H1 (cell line): ENCODE measurements around the gene CFP. TPM values are rescaled to one million over a fixed set of nuclear protein-coding genes. Genes with fewer than 3 reads are reported as not detected.

Experiments
- CTCF ChIA-PET: fragments of 300-600 bp; sonication (Branson Sonifier 250); formaldehyde crosslinking; loops from one replicate; lab custom pipeline; 2021; ENCODE audit not compliant: partially characterized antibody; lab: Charles Lee
- POLR2A ChIA-PET: fragments of 300-600 bp; sonication (Branson Sonifier 250); formaldehyde crosslinking; loops from one replicate; lab custom pipeline; 2021; ENCODE audit warnings: inconsistent platforms; ENCODE audit not compliant: partially characterized antibody; lab: Charles Lee
- DNase-seq, 2 experiments: peaks; one replicate each; pipeline versions ENCODE4 v3.0.0 to v3.0.0-alpha.2; 2010 to 2022; ENCODE audit warnings: low spot score in 2 of 2, low read depth in 1 of 2, mixed read lengths in 1 of 2
- FAIRE-seq: peaks from 2 replicates; lab custom pipeline; 2011; peaks lifted over from hg19 to GRCh38; lab: Jason Lieb, UNC
- H2AFZ ChIP-seq: 2 replicates; pipeline ENCODE4 v1.8.1; 2012; ENCODE audit warnings: low read length, inconsistent platforms
- H2AK5ac ChIP-seq: 2 replicates; pipeline ENCODE4 v1.6.1; 2013; ENCODE audit warnings: low read depth, low read length
- H2BK120ac ChIP-seq: replicated peaks from 2 replicates; pipeline ENCODE3; 2013; ENCODE audit warnings: low read depth, low read length, inconsistent platforms
- H2BK12ac ChIP-seq: 2 replicates; pipeline ENCODE4 v1.6.1; 2013; ENCODE audit warnings: low read depth, low read length
- H2BK15ac ChIP-seq: 2 replicates; pipeline ENCODE4 v1.6.1; 2013; ENCODE audit warnings: low read length
- H2BK20ac ChIP-seq: 2 replicates; pipeline ENCODE4 v1.6.1; 2013; ENCODE audit warnings: low read length
- H2BK5ac ChIP-seq: 2 replicates; pipeline ENCODE4 v1.6.1; 2013; ENCODE audit warnings: low read depth, low read length
- H3K14ac ChIP-seq: 2 replicates; pipeline ENCODE4 v1.6.1; 2013; ENCODE audit warnings: inconsistent platforms; ENCODE audit not compliant: insufficient read length
- H3K18ac ChIP-seq: 2 replicates; pipeline ENCODE4 v1.6.1; 2013; ENCODE audit warnings: low read length; ENCODE audit errors: extremely low read depth
- H3K23ac ChIP-seq: 2 replicates; pipeline ENCODE4 v1.6.1; 2013; ENCODE audit warnings: inconsistent platforms; ENCODE audit not compliant: insufficient read length
- H3K23me2 ChIP-seq: 2 replicates; pipeline ENCODE4 v1.6.1; 2013; ENCODE audit warnings: low read depth, low read length
- H3K27ac ChIP-seq: 2 replicates; pipeline ENCODE4 v1.6.1; 2011; ENCODE audit warnings: low read depth, low read length, inconsistent platforms
- H3K27me3 ChIP-seq, 4 experiments: replicated peaks in 1 of 4; 1 replicate in 1 of 4; 2 replicates in 3 of 4; pipeline versions ENCODE4 v1.6.1 to v1.8.1; 2011 to 2013; ENCODE audit warnings: low read length in 3 of 4, mild to moderate bottlenecking in 3 of 4, inconsistent platforms in 2 of 4, mixed read lengths in 2 of 4, moderate library complexity in 1 of 4; ENCODE audit not compliant: control insufficient read depth in 3 of 4, insufficient read depth in 3 of 4; ENCODE audit errors: extremely low read depth in 1 of 4
- H3K36me3 ChIP-seq, 4 experiments: 2 replicates each; pipeline versions ENCODE4 v1.6.1 to v1.8.1; 2011 to 2013; ENCODE audit warnings: mild to moderate bottlenecking in 4 of 4, low read length in 3 of 4, moderate library complexity in 2 of 4, control low read depth in 1 of 4, inconsistent platforms in 1 of 4; ENCODE audit not compliant: insufficient read depth in 4 of 4, control insufficient read depth in 2 of 4
- H3K4ac ChIP-seq: replicated peaks from 2 replicates; pipeline ENCODE3; 2013; ENCODE audit warnings: low read length, low read depth, mixed read lengths, inconsistent platforms; ENCODE audit not compliant: insufficient read length
- H3K4me1 ChIP-seq, 4 experiments: replicated peaks in 1 of 4; 1 replicate in 1 of 4; 2 replicates in 3 of 4; pipeline versions ENCODE4 v1.6.1 to v1.8.1; 2011 to 2013; ENCODE audit warnings: low read length in 3 of 4, inconsistent platforms in 2 of 4, mixed read lengths in 1 of 4; ENCODE audit not compliant: insufficient read depth in 4 of 4, control insufficient read depth in 3 of 4
- H3K4me2 ChIP-seq, 2 experiments: 2 replicates each; pipeline versions ENCODE4 v1.6.1 to v1.8.1; 2011 to 2013; ENCODE audit warnings: low read depth in 2 of 2, low read length in 2 of 2, control low read depth in 1 of 2, inconsistent platforms in 1 of 2, mild to moderate bottlenecking in 1 of 2; ENCODE audit not compliant: insufficient read depth in 1 of 2
- H3K4me3 ChIP-seq, 4 experiments: fragments of 200-600, 300-600 bp in 1 of 4; sonication (generic), shearing (Covaris generic), sonication (Bioruptor Twin) in 1 of 4; 2 replicates each; pipeline versions ENCODE4 v1.5.1 to v1.8.1; 2011 to 2016; ENCODE audit warnings: low read length in 4 of 4, low read depth in 3 of 4, control low read depth in 2 of 4, inconsistent platforms in 2 of 4, mild to moderate bottlenecking in 2 of 4, mixed read lengths in 1 of 4, moderate library complexity in 1 of 4; ENCODE audit not compliant: insufficient read depth in 2 of 4; ENCODE audit errors: extremely low read depth in 1 of 4
- H3K56ac ChIP-seq: replicated peaks from 2 replicates; pipeline ENCODE3; 2013; ENCODE audit warnings: low read depth, mild to moderate bottlenecking, mixed read lengths, low read length, inconsistent platforms; ENCODE audit not compliant: insufficient read length
- H3K79me1 ChIP-seq: 2 replicates; pipeline ENCODE4 v1.6.1; 2013; ENCODE audit warnings: low read depth, low read length, control low read depth
- H3K79me2 ChIP-seq, 2 experiments: 2 replicates each; pipeline versions ENCODE4 v1.6.1 to v1.8.1; 2012 to 2013; ENCODE audit warnings: low read length in 2 of 2, mild to moderate bottlenecking in 2 of 2, inconsistent platforms in 1 of 2; ENCODE audit not compliant: insufficient read depth in 2 of 2, control insufficient read depth in 1 of 2
- H3K9ac ChIP-seq, 4 experiments: replicated peaks in 1 of 4; 1 replicate in 1 of 4; 2 replicates in 3 of 4; pipeline versions ENCODE4 v1.6.1 to v1.8.1; 2011 to 2013; ENCODE audit warnings: low read depth in 3 of 4, low read length in 3 of 4, control low read depth in 2 of 4, mild to moderate bottlenecking in 2 of 4, moderate library complexity in 2 of 4, inconsistent platforms in 1 of 4; ENCODE audit errors: extremely low read depth in 1 of 4
- H3K9me3 ChIP-seq, 2 experiments: 2 replicates each; pipeline versions ENCODE4 v1.6.1 to v1.8.1; 2012 to 2013; ENCODE audit warnings: mild to moderate bottlenecking in 2 of 2, moderate library complexity in 2 of 2, control low read depth in 1 of 2, inconsistent platforms in 1 of 2, low read depth in 1 of 2, low read length in 1 of 2, mixed read lengths in 1 of 2; ENCODE audit not compliant: insufficient read depth in 2 of 2
- H4K20me1 ChIP-seq, 2 experiments: replicated peaks in 1 of 2; 2 replicates each; pipeline versions ENCODE3 to v1.8.1; 2011 to 2013; ENCODE audit warnings: inconsistent platforms in 2 of 2, low read length in 2 of 2, mild to moderate bottlenecking in 1 of 2; ENCODE audit not compliant: insufficient read depth in 2 of 2, control insufficient read depth in 1 of 2
- H4K5ac ChIP-seq: 2 replicates; pipeline ENCODE4 v1.6.1; 2013; ENCODE audit warnings: low read length, low read depth, mixed read lengths, inconsistent platforms; ENCODE audit not compliant: insufficient read length
- H4K8ac ChIP-seq: 2 replicates; pipeline ENCODE4 v1.8.0; 2013; ENCODE audit warnings: mild to moderate bottlenecking, moderate library complexity, low read length, inconsistent platforms; ENCODE audit not compliant: insufficient read depth; ENCODE audit errors: extremely low read depth
- H4K91ac ChIP-seq: replicated peaks from 2 replicates; pipeline ENCODE3; 2013; ENCODE audit warnings: low read length, mixed read lengths, inconsistent platforms; ENCODE audit not compliant: insufficient read length
- CBX8 ChIP-seq: fragments of 300-800, 300-1000 bp; sonication (generic); IDR thresholded peaks from 2 replicates; pipeline ENCODE4 v1.7.1; 2016; ENCODE audit warnings: low read depth, low read length, borderline replicate concordance
- CHD1 ChIP-seq: IDR thresholded peaks from 2 replicates; pipeline ENCODE4 v1.6.1; 2012; ENCODE audit warnings: low read depth, low read length, improper control_type of control experiment
- CREB1 ChIP-seq: IDR thresholded peaks from 2 replicates; pipeline ENCODE4 v1.6.1; 2012; ENCODE audit warnings: inconsistent platforms
- JUN ChIP-seq: IDR thresholded peaks from 2 replicates; pipeline ENCODE4 v1.6.1; 2011; ENCODE audit warnings: low read depth, mild to moderate bottlenecking, improper control_type of control experiment, low read length
- KDM4A ChIP-seq: IDR thresholded peaks from one replicate; pipeline ENCODE4 v1.7.1; 2012; ENCODE audit warnings: low read depth, mild to moderate bottlenecking, moderate library complexity, low read length, inconsistent platforms; ENCODE audit not compliant: severe bottlenecking
- RNF2 ChIP-seq: fragments of 200-900, 300-1000 bp; sonication (generic); IDR thresholded peaks from 2 replicates; pipeline ENCODE4 v1.7.1; 2016; ENCODE audit warnings: borderline replicate concordance, low read depth, mild to moderate bottlenecking, antibody characterized with exemption, low read length; ENCODE audit not compliant: poor library complexity, severe bottlenecking; ENCODE audit errors: missing control alignments
- RXRA ChIP-seq: IDR thresholded peaks from 2 replicates; pipeline ENCODE4 v1.6.1; 2011; ENCODE audit warnings: low read depth, mild to moderate bottlenecking, low read length, moderate library complexity; ENCODE audit not compliant: insufficient read depth
- SIRT6 ChIP-seq: IDR thresholded peaks from one replicate; pipeline ENCODE4 v1.7.1; 2012; ENCODE audit warnings: low read length, inconsistent platforms
- SIX5 ChIP-seq: IDR thresholded peaks from 2 replicates; pipeline ENCODE4 v1.6.1; 2011; ENCODE audit warnings: mild to moderate bottlenecking, low read depth, low read length
- SP2 ChIP-seq: IDR thresholded peaks from 2 replicates; pipeline ENCODE4 v1.6.1; 2012; ENCODE audit warnings: mild to moderate bottlenecking, low read length, inconsistent platforms
- TAF1 ChIP-seq: IDR thresholded peaks from 2 replicates; pipeline ENCODE4 v1.6.1; 2011; ENCODE audit warnings: mild to moderate bottlenecking, low read depth, low read length
- TAF7 ChIP-seq: optimal IDR thresholded peaks from 2 replicates; pipeline ENCODE3; 2011; ENCODE audit warnings: low read depth, mild to moderate bottlenecking, inconsistent platforms, low read length, moderate library complexity, borderline replicate concordance
- YY1 ChIP-seq: IDR thresholded peaks from 2 replicates; pipeline ENCODE4 v1.6.1; 2011; ENCODE audit warnings: low read depth, mild to moderate bottlenecking, low read length
- WGBS, 2 experiments: shearing (Covaris generic) in 1 of 2; methylation state at CpG; one replicate each; pipeline versions ENCODE4 v1.1.6 to v1.1.7; 2013 to 2015; ENCODE audit warnings: low lambda C conversion rate in 2 of 2, mixed read lengths in 2 of 2, inconsistent platforms in 1 of 2, low coverage in 1 of 2, missing lambda C conversion rate in 1 of 2; ENCODE audit not compliant: insufficient replicate concordance in 2 of 2, insufficient coverage in 1 of 2, insufficient read length in 1 of 2; ENCODE audit errors: extremely low coverage in 1 of 2, missing lambda C conversion rate in 1 of 2; 5-methylcytosine and 5-hydroxymethylcytosine counted together
- polyA plus RNA-seq, 7 experiments: library from polyadenylated mRNA; depleted of rRNA in 3 of 7; stranded (reverse) in 5 of 7; unstranded in 2 of 7; fragments of >200 nt in 5 of 7; fragments of 200-250 nt in 2 of 7; gene quantifications; 1 replicate in 5 of 7; 2 replicates in 1 of 7; 4 replicates in 1 of 7; pipeline versions ENCODE4 v1.2.1 to v1.2.3, GENCODE V29; 2011 to 2013; ENCODE audit warnings: missing spikeins in 2 of 7, mixed read lengths in 2 of 7
- total RNA-seq: library from RNA; stranded (reverse); fragmentation: NEBNext Ultra II Directional; extraction: Animal tissue kit (Norgen Biotek cat#: 25700); gene quantifications from 2 replicates; pipeline ENCODE4 v1.2.1, GENCODE V29; 2021
- TF ChIP-seq, protein P1 (sequence below): IDR thresholded peaks from 2 replicates; pipeline ENCODE4 v1.6.1; 2011; ENCODE audit warnings: low read length, improper control_type of control experiment

The CFP gene
- total and polyA plus RNA-seq, 2 of the 8 experiments (the other 6 are each of a cell fraction or from before 2014, with no cell fraction given), result 0.76 to 2.2 TPM

DNA sequence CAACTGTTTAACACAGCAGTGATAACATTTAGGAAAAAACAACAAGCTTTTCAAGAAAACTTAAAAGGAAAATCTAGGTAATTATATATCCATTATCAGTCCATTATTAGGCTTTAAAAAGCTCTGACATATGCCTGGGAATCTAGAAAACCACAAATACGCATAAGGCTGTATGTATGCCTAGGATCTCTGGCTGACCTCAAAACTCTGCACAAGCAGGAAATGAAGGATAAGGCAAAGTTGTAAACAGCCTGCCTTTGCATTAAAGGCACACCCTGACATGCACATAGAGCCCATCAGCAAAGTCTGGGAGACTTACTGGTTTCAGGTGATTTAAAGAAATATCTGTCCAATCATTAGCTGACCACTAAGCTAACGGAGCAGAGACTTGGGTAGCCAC is 33.5 kb downstream of the CFP start:
- H4K20me1 ChIP-seq, result no peaks in the 10 kb centered on the region
- H2AK5ac ChIP-seq, result no peak overlapping the region
- H2BK15ac ChIP-seq, result no peak overlapping the region
- no peak overlapping the region for H4K8ac ChIP-seq
- CTCF ChIA-PET, result interaction anchor here (1.0 kb wide), 1 partner anchor 12 kb away, joined by 3 read pairs; no protein-coding TSS in a partner anchor
- H3K79me1 ChIP-seq, result no peaks in the 10 kb centered on the region
- H2BK12ac ChIP-seq, result no peak overlapping the region
- no peak overlapping the region for H2BK20ac ChIP-seq
- H4K91ac ChIP-seq, result no peak overlapping the region
- no peak overlapping the region for H3K4me3 ChIP-seq
- H3K9me3 ChIP-seq, result no peaks in the 10 kb centered on the region
- no peak overlapping the region for H2BK5ac ChIP-seq
- FAIRE-seq, result peak; percentile 60
- H3K4me2 ChIP-seq, result no peak overlapping the region
- H3K23ac ChIP-seq, result no peak overlapping the region
- H4K5ac ChIP-seq, result no peak overlapping the region
- no peak overlapping the region for H3K14ac ChIP-seq
- no peak overlapping the region for H3K27ac ChIP-seq
- DNase-seq, result no peak
- no peak overlapping the region for H3K56ac ChIP-seq
- H3K9ac ChIP-seq, result no peak overlapping the region
- 86% methylated on average over 2 of the region's 2 CpGs; no CpG with 5 or more reads in 1 of the 2 experiments for WGBS, 2 experiments
- no peaks in the 10 kb centered on the region for H3K23me2 ChIP-seq
- POLR2A ChIA-PET, result interaction anchor here (1.1 kb wide), 1 partner anchor 25 kb away, joined by 4 read pairs; no protein-coding TSS in a partner anchor
- no peak overlapping the region for H2AFZ ChIP-seq
- no peak overlapping the region for H2BK120ac ChIP-seq
- H3K18ac ChIP-seq, result no peak overlapping the region
- no peak overlapping the region for H3K4ac ChIP-seq
- H3K27me3 ChIP-seq, result no peaks in the 10 kb centered on the region
- no peaks in the 10 kb centered on the region for H3K79me2 ChIP-seq
- H3K4me1 ChIP-seq, result no peaks in the 10 kb centered on the region
- no peaks in the 10 kb centered on the region for H3K36me3 ChIP-seq
- TF ChIP-seq CHD1 (no peak), TAF7 (no peak), SP2 (no peak), RXRA (no peak), JUN (no peak), YY1 (no peak), TAF1 (no peak), SIRT6 (no peak), RNF2 (no peak), CREB1 (no peak), SIX5 (no peak), CBX8 (no peak), KDM4A (no peak)
- TF ChIP-seq, protein P1, sequence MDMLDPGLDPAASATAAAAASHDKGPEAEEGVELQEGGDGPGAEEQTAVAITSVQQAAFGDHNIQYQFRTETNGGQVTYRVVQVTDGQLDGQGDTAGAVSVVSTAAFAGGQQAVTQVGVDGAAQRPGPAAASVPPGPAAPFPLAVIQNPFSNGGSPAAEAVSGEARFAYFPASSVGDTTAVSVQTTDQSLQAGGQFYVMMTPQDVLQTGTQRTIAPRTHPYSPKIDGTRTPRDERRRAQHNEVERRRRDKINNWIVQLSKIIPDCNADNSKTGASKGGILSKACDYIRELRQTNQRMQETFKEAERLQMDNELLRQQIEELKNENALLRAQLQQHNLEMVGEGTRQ, result no peak
